ENCODE data around the gene CLCN6.

DNA sequence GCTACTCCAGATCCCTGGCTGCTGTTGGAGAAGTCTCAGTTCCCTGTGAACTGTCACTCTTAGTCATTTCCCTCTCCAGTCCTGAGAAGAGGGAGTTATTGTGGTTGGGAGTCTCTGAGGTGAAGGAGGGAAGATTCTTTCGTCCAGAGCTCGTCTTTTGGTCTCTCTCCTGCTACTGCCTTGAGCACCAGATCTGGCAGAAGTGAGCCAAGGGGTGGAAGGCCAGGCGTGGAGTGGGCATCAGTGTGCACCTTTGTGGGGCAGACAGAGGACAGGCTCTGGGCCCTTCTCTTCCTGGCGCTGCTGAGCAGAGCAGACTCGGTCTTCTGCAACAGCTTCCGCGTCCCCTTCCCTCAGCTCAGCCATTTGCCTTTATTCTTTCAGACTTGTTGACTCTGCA is 19.1 kb downstream of the CLCN6 start:
- TF ChIP-seq, protein P1, sequence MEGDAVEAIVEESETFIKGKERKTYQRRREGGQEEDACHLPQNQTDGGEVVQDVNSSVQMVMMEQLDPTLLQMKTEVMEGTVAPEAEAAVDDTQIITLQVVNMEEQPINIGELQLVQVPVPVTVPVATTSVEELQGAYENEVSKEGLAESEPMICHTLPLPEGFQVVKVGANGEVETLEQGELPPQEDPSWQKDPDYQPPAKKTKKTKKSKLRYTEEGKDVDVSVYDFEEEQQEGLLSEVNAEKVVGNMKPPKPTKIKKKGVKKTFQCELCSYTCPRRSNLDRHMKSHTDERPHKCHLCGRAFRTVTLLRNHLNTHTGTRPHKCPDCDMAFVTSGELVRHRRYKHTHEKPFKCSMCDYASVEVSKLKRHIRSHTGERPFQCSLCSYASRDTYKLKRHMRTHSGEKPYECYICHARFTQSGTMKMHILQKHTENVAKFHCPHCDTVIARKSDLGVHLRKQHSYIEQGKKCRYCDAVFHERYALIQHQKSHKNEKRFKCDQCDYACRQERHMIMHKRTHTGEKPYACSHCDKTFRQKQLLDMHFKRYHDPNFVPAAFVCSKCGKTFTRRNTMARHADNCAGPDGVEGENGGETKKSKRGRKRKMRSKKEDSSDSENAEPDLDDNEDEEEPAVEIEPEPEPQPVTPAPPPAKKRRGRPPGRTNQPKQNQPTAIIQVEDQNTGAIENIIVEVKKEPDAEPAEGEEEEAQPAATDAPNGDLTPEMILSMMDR (IDR thresholded peaks at IDR 0.05) = no peak
- no peak for TF ChIP-seq POLR2A (IDR thresholded peaks at IDR 0.05)
